ENCODE measurements around the gene MAP4K3. TPM values are rescaled to one million over a fixed set of nuclear protein-coding genes. Genes with fewer than 3 reads are reported as not detected.

The MAP4K3 gene
- 10 to 100 TPM; 23.0 to 52.1 (median 31.8) TPM for total RNA-seq

DNA sequence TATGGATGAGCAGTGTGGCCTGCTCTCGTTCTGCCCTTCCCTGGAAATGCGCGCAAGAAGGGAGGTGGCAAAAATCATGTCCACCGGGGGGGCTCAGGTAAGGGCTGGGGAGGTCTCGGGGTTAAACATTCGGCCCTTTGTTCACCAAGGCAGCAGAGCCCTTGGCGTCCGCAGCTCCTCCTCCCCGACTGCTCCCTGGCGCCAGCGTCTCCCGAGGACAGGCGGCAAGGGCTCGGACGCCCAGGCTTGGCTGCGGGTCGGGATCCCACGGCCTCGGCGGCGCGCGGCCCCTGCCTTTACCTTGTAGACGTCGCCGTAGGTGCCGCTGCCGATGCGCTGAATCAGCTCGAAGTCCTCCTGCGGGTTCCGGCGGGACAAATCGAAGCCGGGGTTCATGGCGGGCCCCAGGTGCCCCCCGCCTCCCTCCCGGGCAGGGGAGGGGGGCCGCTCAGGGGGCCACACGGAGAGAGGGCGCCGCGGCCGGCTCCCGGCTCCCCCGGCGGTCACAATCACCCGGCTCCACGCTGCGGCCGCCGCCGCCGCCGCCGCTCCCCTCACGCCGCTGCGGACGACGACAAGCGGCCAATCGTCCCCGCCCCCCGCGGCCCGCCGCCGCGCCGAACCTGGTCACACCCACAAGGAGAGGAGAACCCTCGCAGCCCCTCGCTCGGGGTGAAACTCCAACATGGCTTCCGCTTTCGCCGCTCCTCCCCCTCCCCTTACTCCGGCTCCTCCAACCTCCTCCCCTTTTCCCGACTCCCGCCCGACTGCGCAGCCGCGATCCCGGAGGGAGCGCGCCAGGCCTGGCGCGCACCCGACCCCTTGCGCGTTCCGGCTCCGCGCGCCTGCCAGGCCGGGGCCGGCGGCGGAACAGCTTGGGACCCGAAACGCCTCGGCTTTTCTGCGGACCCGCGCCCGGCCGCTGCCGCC, at the start of gene MAP4K3:
TSS of gene MAP4K3 (minus strand) at position 694 of the 930 bp plus-strand sequence. CDS start at position 396, 298 bp downstream.
- ATAC-seq (peak; percentile 82 to 83), DNase-seq (peak; percentile 92 to 93)
- peak within 1 kb of the TSS; percentile 96 to 98 (median 98) for H3K27ac ChIP-seq
- peak within 1 kb of the TSS; percentile 89 to 97 (median 92) for H3K4me3 ChIP-seq
- H3K36me3 ChIP-seq = no peaks in the 10 kb centered on the region
- in situ Hi-C loops (cut with MboI; ENCODE audit: low sequenced_read_pairs in 4 of 4) = loop anchor here in 3 of 4 donors (10.0 kb wide), 2 partner anchors 52 to 62 kb away; no protein-coding TSS in a partner anchor
- peaks cover 57 to 59% of the 10 kb centered on the region in 2 donors for H3K4me1 ChIP-seq
- H3K27me3 ChIP-seq = no peaks in the 10 kb centered on the region
- intact Hi-C loops (cut with DNase I; ENCODE audit: low total_unique reads) = loop anchor here (1.0 to 10.0 kb wide), 2 partner anchors 58 to 932 kb away; no protein-coding TSS in a partner anchor
- TF ChIP-seq, protein P1, sequence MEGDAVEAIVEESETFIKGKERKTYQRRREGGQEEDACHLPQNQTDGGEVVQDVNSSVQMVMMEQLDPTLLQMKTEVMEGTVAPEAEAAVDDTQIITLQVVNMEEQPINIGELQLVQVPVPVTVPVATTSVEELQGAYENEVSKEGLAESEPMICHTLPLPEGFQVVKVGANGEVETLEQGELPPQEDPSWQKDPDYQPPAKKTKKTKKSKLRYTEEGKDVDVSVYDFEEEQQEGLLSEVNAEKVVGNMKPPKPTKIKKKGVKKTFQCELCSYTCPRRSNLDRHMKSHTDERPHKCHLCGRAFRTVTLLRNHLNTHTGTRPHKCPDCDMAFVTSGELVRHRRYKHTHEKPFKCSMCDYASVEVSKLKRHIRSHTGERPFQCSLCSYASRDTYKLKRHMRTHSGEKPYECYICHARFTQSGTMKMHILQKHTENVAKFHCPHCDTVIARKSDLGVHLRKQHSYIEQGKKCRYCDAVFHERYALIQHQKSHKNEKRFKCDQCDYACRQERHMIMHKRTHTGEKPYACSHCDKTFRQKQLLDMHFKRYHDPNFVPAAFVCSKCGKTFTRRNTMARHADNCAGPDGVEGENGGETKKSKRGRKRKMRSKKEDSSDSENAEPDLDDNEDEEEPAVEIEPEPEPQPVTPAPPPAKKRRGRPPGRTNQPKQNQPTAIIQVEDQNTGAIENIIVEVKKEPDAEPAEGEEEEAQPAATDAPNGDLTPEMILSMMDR (IDR thresholded peaks at IDR 0.05 in 4 of 5, conservative IDR thresholded peaks at IDR 0.05 in 1 of 5) = peak in 1 of 5 experiments; percentile 11
- peak; percentile 95 to 97 for TF ChIP-seq POLR2A (IDR thresholded peaks at IDR 0.05)
- H3K9me3 ChIP-seq = no peaks in the 10 kb centered on the region

DNA sequence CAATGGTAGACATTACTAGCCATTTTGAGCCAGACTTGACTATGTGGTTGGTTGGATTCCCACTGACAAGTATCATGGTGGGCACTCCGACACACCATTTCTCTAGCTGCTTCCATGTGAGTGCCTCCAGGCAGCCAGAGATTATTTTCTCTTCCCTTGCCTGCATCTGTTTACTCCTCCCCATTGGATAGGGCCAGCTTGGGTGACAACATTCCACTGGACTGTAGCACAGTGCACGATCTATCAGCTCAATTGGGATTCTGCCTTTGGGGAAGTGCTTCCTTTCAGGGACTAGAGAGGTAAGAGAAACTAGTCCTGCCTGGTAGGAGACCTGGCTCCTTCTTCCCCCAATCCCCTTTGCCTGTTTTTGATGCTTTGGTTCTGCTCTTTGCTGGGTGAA, 49.0 kb upstream of the MAP4K3 start:
- Histone ChIP-seq H3K36me3 (no peaks in the 10 kb centered on the region), H3K27me3 (no peaks in the 10 kb centered on the region), H3K27ac (no peak overlapping the region), H3K4me1 (peaks cover 7 to 8% of the 10 kb centered on the region in 2 donors), H3K4me3 (no peak overlapping the region), H3K9me3 (no peaks in the 10 kb centered on the region)
- ATAC-seq = no peak
- TF ChIP-seq POLR2A (IDR thresholded peaks at IDR 0.05) = no peak
- TF ChIP-seq, protein P1 (IDR thresholded peaks at IDR 0.05 in 4 of 5, conservative IDR thresholded peaks at IDR 0.05 in 1 of 5) = no peak
- intact Hi-C loops (cut with DNase I; ENCODE audit: low total_unique reads) (no loop called here), in situ Hi-C loops (cut with MboI; ENCODE audit: low sequenced_read_pairs in 4 of 4) (no loop called here)
- DNase-seq = no peak

DNA sequence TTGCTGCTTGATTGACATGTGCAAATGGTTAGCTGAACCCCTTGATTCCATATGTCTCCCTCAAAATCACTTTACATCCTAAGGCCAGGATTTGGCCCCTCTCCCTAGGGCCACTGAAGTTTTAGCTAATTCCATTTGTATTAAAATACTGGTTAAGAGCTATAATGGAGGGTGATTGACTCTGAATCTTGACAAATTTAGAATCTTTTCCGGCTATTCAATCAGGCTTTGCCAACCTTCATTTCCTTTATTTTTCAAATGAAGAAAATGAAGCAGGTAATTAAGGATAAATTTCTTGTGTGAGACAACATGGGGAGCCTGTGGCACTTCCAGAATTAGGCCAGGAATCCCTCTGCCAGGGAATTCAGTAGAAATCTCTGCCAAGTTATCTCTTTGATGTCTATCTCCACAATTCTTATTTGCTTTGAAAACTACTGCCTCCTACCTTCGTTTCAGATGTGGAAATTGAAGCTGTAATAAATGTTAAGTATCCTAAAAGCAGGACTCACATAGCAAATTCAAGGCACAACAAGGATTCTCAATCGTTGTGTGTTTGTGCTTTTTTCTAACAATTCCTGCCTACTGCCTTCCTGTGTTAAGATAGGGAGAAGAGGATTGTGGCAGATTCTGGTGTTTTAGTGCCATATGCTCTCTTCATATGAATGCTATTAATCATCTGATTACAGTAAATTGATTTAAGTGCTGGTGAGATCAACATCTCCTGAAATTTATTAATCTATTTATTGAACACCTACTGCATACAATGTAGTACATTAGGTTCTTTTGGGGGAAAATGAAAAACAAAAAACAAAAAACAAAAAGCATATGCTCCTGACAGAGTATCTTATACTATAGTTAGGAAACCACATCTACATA, 47.8 kb upstream of the MAP4K3 start:
- no peaks in the 10 kb centered on the region for H3K36me3 ChIP-seq
- no peak for ATAC-seq
- H3K27me3 ChIP-seq = no peaks in the 10 kb centered on the region
- peaks cover 7 to 8% of the 10 kb centered on the region in 2 donors for H3K4me1 ChIP-seq
- intact Hi-C loops (cut with DNase I; ENCODE audit: low total_unique reads) (no loop called here), in situ Hi-C loops (cut with MboI; ENCODE audit: low sequenced_read_pairs in 4 of 4) (no loop called here)
- no peak overlapping the region for H3K27ac ChIP-seq
- TF ChIP-seq, protein P1 (IDR thresholded peaks at IDR 0.05 in 4 of 5, conservative IDR thresholded peaks at IDR 0.05 in 1 of 5) = no peak
- no peak for TF ChIP-seq POLR2A (IDR thresholded peaks at IDR 0.05)
- H3K4me3 ChIP-seq = no peak overlapping the region
- DNase-seq = no peak
- no peaks in the 10 kb centered on the region for H3K9me3 ChIP-seq

DNA sequence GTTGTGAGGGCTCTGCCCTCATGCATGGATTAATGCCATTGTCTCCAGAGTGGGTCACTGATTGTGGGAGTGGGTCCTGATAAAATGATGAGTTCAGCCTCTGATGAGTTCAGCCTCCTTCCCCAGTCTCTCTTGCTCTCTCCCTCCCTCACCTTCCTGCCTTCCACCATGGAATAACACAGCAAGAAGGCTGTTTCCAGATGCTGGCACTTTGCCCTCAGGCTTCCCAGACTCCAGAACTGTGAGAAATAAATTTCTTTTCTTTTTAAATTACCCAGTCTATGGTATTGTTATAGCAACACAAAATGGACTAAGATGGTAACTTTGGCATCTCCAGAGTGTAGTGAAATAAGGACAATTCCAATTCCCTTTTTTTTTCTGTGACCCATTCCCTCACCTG, 47.1 kb upstream of the MAP4K3 start:
- Histone ChIP-seq H3K4me3 (no peak overlapping the region), H3K36me3 (no peaks in the 10 kb centered on the region), H3K4me1 (peaks cover 7 to 8% of the 10 kb centered on the region in 2 donors), H3K27ac (no peak overlapping the region), H3K27me3 (no peaks in the 10 kb centered on the region), H3K9me3 (no peaks in the 10 kb centered on the region)
- no peak for TF ChIP-seq POLR2A (IDR thresholded peaks at IDR 0.05)
- TF ChIP-seq, protein P1 (IDR thresholded peaks at IDR 0.05 in 4 of 5, conservative IDR thresholded peaks at IDR 0.05 in 1 of 5) = no peak
- in situ Hi-C loops (cut with MboI; ENCODE audit: low sequenced_read_pairs in 4 of 4) (no loop called here), intact Hi-C loops (cut with DNase I; ENCODE audit: low total_unique reads) (no loop called here)
- DNase-seq = no peak
- no peak for ATAC-seq
